ENCODE results near the gene THPO. TPM values are rescaled to one million over a fixed set of nuclear protein-coding genes. Genes with fewer than 3 reads are reported as not detected.

THPO gene
- total and polyA plus RNA-seq, 2 donors (not counting 3 experiments of a cell fraction or from before 2014, with no cell fraction given) = 0.08 TPM; not detected in 1

- Histone ChIP-seq H3K36me3 (ENCODE audit: control insufficient read depth in 2 of 2, extremely low read depth in 1 of 2, insufficient read depth in 2 of 2, low read length in 2 of 2) (peaks cover 27 to 31% of the 10 kb centered on the region in 2 experiments), H3K9ac (replicated peaks; ENCODE audit: extremely low read depth, insufficient read depth, low read length) (peak overlapping the region; percentile 81), H3K79me2 (ENCODE audit: control insufficient read depth, insufficient read depth, low read length) (peaks cover 36% of the 10 kb centered on the region), H3K4me3 (replicated peaks in 1 of 3; ENCODE audit: insufficient read depth in 1 of 3, low read depth in 1 of 3, low read length in 3 of 3) (no peak overlapping the region), H2AFZ (ENCODE audit: low read depth, low read length) (no peak overlapping the region), H3K4me2 (ENCODE audit: insufficient read depth, low read length) (no peak overlapping the region), H4K20me1 (replicated peaks; ENCODE audit: control insufficient read depth, extremely low read depth, insufficient read depth, low read length) (no peaks in the 10 kb centered on the region), H3K27me3 (ENCODE audit: control insufficient read depth in 2 of 2, insufficient read depth in 2 of 2, low read length in 2 of 2) (no peaks in the 10 kb centered on the region), H3K9me1 (replicated peaks; ENCODE audit: control insufficient read depth, extremely low read depth, insufficient read depth, low read length) (no peaks in the 10 kb centered on the region), H3K9me3 (replicated peaks; ENCODE audit: control insufficient read depth, insufficient read depth, low read length) (no peaks in the 10 kb centered on the region), H3K4me1 (ENCODE audit: control insufficient read depth, extremely low read depth, insufficient read depth, low read length) (peaks cover 70% of the 10 kb centered on the region), H3K27ac (ENCODE audit: insufficient read depth, low read depth, low read length) (peak overlapping the region; percentile 99)
- dilution Hi-C loops (cut with MboI; ENCODE audit: extremely low pct_ligation_motif_present, low sequenced_read_pairs) = no loop called here
- DNase-seq (ENCODE audit: low read depth, low spot score) (no peak), FAIRE-seq (no peak)
- no TSS peak for BruUV-seq (replicated peaks)
- ChIA-PET CTCF (no interaction called here), POLR2A (no interaction called here)
- intact Hi-C loops (cut with micrococcal nuclease) = loop anchor here (2.0 to 10.0 kb wide), 2 partner anchors 35 to 1601 kb away; partner anchors contain the start of genes PSMD2 and TRA2B
- TF ChIP-seq MAX (IDR thresholded peaks at IDR 0.05; ENCODE audit: insufficient read depth, insufficient read length) = no peak
- TF ChIP-seq POLR2AphosphoS5 (IDR thresholded peaks at IDR 0.05; ENCODE audit: insufficient read depth, low read depth, low read length) = peak; percentile 25
Measured at GRCh38 chr3:184333700-184334099, 44.3 kb downstream of the THPO start.

GRCh38 chr3:184333190-184333589 is 44.8 kb downstream of the THPO start:
- Histone ChIP-seq H3K4me3 (replicated peaks in 1 of 3; ENCODE audit: insufficient read depth in 1 of 3, low read depth in 1 of 3, low read length in 3 of 3) (no peak overlapping the region), H4K20me1 (replicated peaks; ENCODE audit: control insufficient read depth, extremely low read depth, insufficient read depth, low read length) (no peaks in the 10 kb centered on the region), H2AFZ (ENCODE audit: low read depth, low read length) (no peak overlapping the region), H3K9me1 (replicated peaks; ENCODE audit: control insufficient read depth, extremely low read depth, insufficient read depth, low read length) (no peaks in the 10 kb centered on the region), H3K36me3 (ENCODE audit: control insufficient read depth in 2 of 2, extremely low read depth in 1 of 2, insufficient read depth in 2 of 2, low read length in 2 of 2) (peaks cover 29 to 35% of the 10 kb centered on the region in 2 experiments), H3K4me1 (ENCODE audit: control insufficient read depth, extremely low read depth, insufficient read depth, low read length) (peaks cover 67% of the 10 kb centered on the region), H3K79me2 (ENCODE audit: control insufficient read depth, insufficient read depth, low read length) (peaks cover 34% of the 10 kb centered on the region), H3K4me2 (ENCODE audit: insufficient read depth, low read length) (peak overlapping the region; percentile 48), H3K27me3 (ENCODE audit: control insufficient read depth in 2 of 2, insufficient read depth in 2 of 2, low read length in 2 of 2) (no peaks in the 10 kb centered on the region), H3K9me3 (replicated peaks; ENCODE audit: control insufficient read depth, insufficient read depth, low read length) (no peaks in the 10 kb centered on the region), H3K27ac (ENCODE audit: insufficient read depth, low read depth, low read length) (peak overlapping the region; percentile 99), H3K9ac (replicated peaks; ENCODE audit: extremely low read depth, insufficient read depth, low read length) (peak overlapping the region; percentile 81)
- FAIRE-seq (peak; percentile 54), DNase-seq (ENCODE audit: low read depth, low spot score) (no peak)
- no TSS peak for BruUV-seq (replicated peaks)
- intact Hi-C loops (cut with micrococcal nuclease) (loop anchor here (2.0 to 10.0 kb wide), 2 partner anchors 34 to 1602 kb away; partner anchors contain the start of genes PSMD2 and TRA2B), dilution Hi-C loops (cut with MboI; ENCODE audit: extremely low pct_ligation_motif_present, low sequenced_read_pairs) (no loop called here)
- TF ChIP-seq FOS (IDR thresholded peaks at IDR 0.05; ENCODE audit: borderline replicate concordance, insufficient read depth, low read length) (no peak), EZH2 (IDR thresholded peaks at IDR 0.05; ENCODE audit: borderline replicate concordance, low read depth, low read length, severe bottlenecking) (no peak), MAX (IDR thresholded peaks at IDR 0.05; ENCODE audit: insufficient read depth, insufficient read length) (no peak), POLR2A (IDR thresholded peaks at IDR 0.05; ENCODE audit: low read depth, low read length) (no peak), JUN (IDR thresholded peaks at IDR 0.05; ENCODE audit: borderline replicate concordance, insufficient read depth, insufficient read length, low read depth) (no peak), POLR2AphosphoS5 (IDR thresholded peaks at IDR 0.05; ENCODE audit: insufficient read depth, low read depth, low read length) (no peak), GATA2 (IDR thresholded peaks at IDR 0.05; ENCODE audit: insufficient read depth, insufficient read length, low read depth, low read length) (no peak), MYC (IDR thresholded peaks at IDR 0.05; ENCODE audit: low read depth, low read length) (no peak)
- TF ChIP-seq, protein P1, sequence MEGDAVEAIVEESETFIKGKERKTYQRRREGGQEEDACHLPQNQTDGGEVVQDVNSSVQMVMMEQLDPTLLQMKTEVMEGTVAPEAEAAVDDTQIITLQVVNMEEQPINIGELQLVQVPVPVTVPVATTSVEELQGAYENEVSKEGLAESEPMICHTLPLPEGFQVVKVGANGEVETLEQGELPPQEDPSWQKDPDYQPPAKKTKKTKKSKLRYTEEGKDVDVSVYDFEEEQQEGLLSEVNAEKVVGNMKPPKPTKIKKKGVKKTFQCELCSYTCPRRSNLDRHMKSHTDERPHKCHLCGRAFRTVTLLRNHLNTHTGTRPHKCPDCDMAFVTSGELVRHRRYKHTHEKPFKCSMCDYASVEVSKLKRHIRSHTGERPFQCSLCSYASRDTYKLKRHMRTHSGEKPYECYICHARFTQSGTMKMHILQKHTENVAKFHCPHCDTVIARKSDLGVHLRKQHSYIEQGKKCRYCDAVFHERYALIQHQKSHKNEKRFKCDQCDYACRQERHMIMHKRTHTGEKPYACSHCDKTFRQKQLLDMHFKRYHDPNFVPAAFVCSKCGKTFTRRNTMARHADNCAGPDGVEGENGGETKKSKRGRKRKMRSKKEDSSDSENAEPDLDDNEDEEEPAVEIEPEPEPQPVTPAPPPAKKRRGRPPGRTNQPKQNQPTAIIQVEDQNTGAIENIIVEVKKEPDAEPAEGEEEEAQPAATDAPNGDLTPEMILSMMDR (IDR thresholded peaks at IDR 0.05; ENCODE audit: extremely low read depth in 1 of 2, insufficient read depth in 1 of 2, low read depth in 1 of 2, low read length in 2 of 2) = no peak
- POLR2A ChIA-PET = interaction anchor here (0.6 kb wide), 1 partner anchor 17 kb away, joined by 3 read pairs; no protein-coding TSS in a partner anchor
- CTCF ChIA-PET = no interaction called here

Measured in endothelial cell of umbilical vein (primary cell).